ENCODE results near the gene EMCN. TPM values are rescaled to one million over a fixed set of nuclear protein-coding genes. Genes with fewer than 3 reads are reported as not detected.

Gene EMCN
- total and polyA plus RNA-seq, 4 experiments from 2014 or later: not detected

DNA sequence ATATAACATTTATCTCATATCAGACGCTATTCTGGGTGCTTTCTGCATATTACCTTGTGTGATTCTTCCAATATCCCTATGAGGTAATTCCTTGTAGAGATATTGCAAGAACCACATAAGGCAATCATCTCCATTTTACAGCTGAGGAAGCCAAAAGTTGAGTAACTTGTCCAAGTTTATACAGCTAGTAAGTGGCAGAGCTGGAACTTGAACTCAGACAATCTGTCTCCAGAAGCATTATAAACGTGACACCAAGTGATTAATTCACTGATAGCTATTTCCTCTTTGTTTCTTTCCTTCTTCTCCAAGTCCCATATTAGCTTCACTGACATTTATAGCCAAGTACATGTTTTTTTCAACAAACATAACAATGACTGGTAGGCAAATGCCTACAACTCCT lies 7.3 kb downstream of the EMCN start:
- no peaks in the 10 kb centered on the region for H3K9me3 Mint-ChIP-seq

DNA sequence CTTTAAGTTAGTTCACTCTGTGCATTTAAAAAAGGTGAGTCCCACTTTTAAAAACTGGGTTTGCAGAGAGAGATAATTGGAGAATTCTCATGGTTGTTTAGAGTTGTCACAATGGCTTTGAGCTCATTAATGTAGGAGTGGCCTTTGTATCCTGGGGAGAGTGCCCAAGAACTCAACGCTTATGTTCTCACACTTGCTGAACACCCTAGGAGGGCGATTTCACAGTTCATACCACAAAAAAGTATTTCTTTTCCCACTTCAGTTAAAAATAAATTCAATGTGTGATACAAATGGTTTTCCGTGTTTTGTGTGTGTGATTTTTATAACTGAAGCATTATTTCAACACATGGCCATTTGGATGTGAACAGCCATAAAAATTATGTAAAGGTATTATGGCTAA lies 8.4 kb downstream of the EMCN start:
- H3K9me3 ChIP-seq (ENCODE audit: control insufficient read depth in 1 of 2, low read length in 2 of 2): no peaks in the 10 kb centered on the region
- ChIA-PET CTCF (ENCODE audit: partially characterized antibody) (no interaction called here), POLR2A (ENCODE audit: partially characterized antibody) (no interaction called here)
- peaks cover 2 to 6% of the 10 kb centered on the region in 2 donors for H3K27me3 Mint-ChIP-seq
- H3K4me1 Mint-ChIP-seq: no peaks in the 10 kb centered on the region
- intact Hi-C loops (cut with micrococcal nuclease): no loop called here
- no peaks in the 10 kb centered on the region for H3K4me1 ChIP-seq (ENCODE audit: insufficient read depth, low read length)
- no peak overlapping the region for H3K27ac Mint-ChIP-seq
- no peaks in the 10 kb centered on the region for H3K9me3 Mint-ChIP-seq
- H3K27me3 ChIP-seq (ENCODE audit: insufficient read depth, low read length): no peaks in the 10 kb centered on the region
- no peaks in the 10 kb centered on the region for H3K36me3 ChIP-seq (ENCODE audit: insufficient read depth, low read length)
- no peak for DNase-seq
- no peak overlapping the region for H3K27ac ChIP-seq (ENCODE audit: low read depth, low read length)
- no peak overlapping the region for H3K4me3 Mint-ChIP-seq
- H3K36me3 Mint-ChIP-seq: no peaks in the 10 kb centered on the region
- no peak overlapping the region for H3K4me3 ChIP-seq (ENCODE audit: low read length in 2 of 2)

More for the DNA sequence above, 7.3 kb downstream of the EMCN start:
- Histone ChIP-seq H3K4me3 (ENCODE audit: low read length in 2 of 2) (no peak overlapping the region), H3K36me3 (ENCODE audit: insufficient read depth, low read length) (no peaks in the 10 kb centered on the region), H3K4me1 (ENCODE audit: insufficient read depth, low read length) (no peaks in the 10 kb centered on the region), H3K27ac (ENCODE audit: low read depth, low read length) (no peak overlapping the region), H3K9me3 (ENCODE audit: control insufficient read depth in 1 of 2, low read length in 2 of 2) (no peaks in the 10 kb centered on the region), H3K27me3 (ENCODE audit: insufficient read depth, low read length) (no peaks in the 10 kb centered on the region)
- Mint-ChIP-seq H3K4me3 (no peak overlapping the region), H3K36me3 (no peaks in the 10 kb centered on the region), H3K27me3 (peaks cover 3 to 6% of the 10 kb centered on the region in 2 donors), H3K4me1 (no peaks in the 10 kb centered on the region), H3K27ac (no peak overlapping the region)
- intact Hi-C loops (cut with micrococcal nuclease): no loop called here
- CTCF ChIA-PET (ENCODE audit: partially characterized antibody): no interaction called here
- POLR2A ChIA-PET (ENCODE audit: partially characterized antibody): no interaction called here
- no peak for DNase-seq

DNA sequence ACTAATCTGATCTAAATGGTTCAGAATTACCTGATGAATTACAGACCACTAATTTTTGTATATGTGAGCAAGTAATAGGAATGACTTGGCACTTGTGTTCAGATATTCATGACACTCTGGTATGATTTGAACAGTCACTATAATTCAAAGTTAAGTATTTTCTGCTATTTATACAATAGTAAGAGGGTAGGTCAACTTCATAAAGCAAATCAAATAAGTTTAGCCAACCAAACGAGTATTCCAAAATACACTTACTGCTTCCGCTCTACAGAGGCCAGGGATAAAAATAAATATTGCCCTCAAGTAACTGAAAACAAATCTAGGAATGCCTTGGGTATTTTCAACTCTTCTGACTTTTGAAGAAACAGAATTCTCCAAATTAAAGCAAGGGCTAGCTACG lies 9.1 kb downstream of the EMCN start:
- H3K9me3 ChIP-seq (ENCODE audit: control insufficient read depth in 1 of 2, low read length in 2 of 2): no peaks in the 10 kb centered on the region
- POLR2A ChIA-PET (ENCODE audit: partially characterized antibody): no interaction called here

DNA sequence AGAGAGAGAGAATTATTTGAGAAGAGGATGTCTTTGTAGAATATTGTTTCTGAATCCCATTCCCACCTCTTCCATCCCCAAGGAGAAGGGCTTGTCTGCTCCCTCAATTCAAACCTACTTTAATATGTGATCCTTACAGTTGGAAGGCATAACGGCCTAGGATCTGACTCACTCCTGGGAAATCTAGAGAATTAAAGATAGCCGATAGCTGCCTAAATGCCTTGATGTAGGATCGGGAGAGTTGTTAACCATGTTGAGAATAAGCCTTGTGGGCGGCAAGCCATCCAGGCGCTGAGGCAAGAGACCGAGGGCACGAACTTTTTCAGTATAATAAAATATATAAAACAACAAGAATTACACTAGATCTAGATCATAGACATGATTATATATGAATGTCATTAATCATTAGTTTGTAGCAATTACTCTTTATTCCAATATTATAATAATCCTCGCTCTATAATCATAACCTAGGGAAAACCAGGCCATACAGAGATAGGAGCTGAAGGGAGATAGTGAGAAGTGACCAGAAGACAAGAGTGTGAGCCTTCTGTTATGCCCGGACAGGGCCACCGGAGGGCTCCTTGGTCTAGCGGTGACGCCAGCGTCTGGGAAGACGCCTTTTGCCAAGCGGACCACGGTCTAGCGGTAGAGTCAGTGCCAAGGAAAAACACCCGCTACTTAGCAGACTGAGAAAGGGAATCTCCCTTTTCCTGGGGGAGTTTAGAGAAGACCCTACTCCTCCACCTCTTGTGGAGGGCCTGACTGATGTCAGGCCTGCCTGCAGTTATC lies 13.5 kb downstream of the EMCN start:
- Mint-ChIP-seq H3K36me3 (no peaks in the 10 kb centered on the region), H3K4me1 (no peaks in the 10 kb centered on the region), H3K27me3 (no peaks in the 10 kb centered on the region), H3K9me3 (no peaks in the 10 kb centered on the region), H3K27ac (no peak overlapping the region), H3K4me3 (no peak overlapping the region)
- Histone ChIP-seq H3K4me3 (ENCODE audit: low read length in 2 of 2) (no peak overlapping the region), H3K4me1 (ENCODE audit: insufficient read depth, low read length) (no peaks in the 10 kb centered on the region), H3K27me3 (ENCODE audit: insufficient read depth, low read length) (no peaks in the 10 kb centered on the region), H3K27ac (ENCODE audit: low read depth, low read length) (no peak overlapping the region), H3K36me3 (ENCODE audit: insufficient read depth, low read length) (no peaks in the 10 kb centered on the region), H3K9me3 (ENCODE audit: control insufficient read depth in 1 of 2, low read length in 2 of 2) (no peaks in the 10 kb centered on the region)
- DNase-seq: no peak
- ChIA-PET CTCF (ENCODE audit: partially characterized antibody) (no interaction called here), POLR2A (ENCODE audit: partially characterized antibody) (no interaction called here)
- intact Hi-C loops (cut with micrococcal nuclease): no loop called here

More for the DNA sequence above, 9.1 kb downstream of the EMCN start:
- no peaks in the 10 kb centered on the region for H3K4me1 ChIP-seq (ENCODE audit: insufficient read depth, low read length)
- Mint-ChIP-seq H3K27me3 (peaks cover 2% of the 10 kb centered on the region in 2 donors), H3K4me3 (no peak overlapping the region), H3K36me3 (no peaks in the 10 kb centered on the region), H3K27ac (no peak overlapping the region), H3K4me1 (no peaks in the 10 kb centered on the region), H3K9me3 (no peaks in the 10 kb centered on the region)
- H3K27ac ChIP-seq (ENCODE audit: low read depth, low read length): no peak overlapping the region
- DNase-seq: no peak
- CTCF ChIA-PET (ENCODE audit: partially characterized antibody): no interaction called here
- no peak overlapping the region for H3K4me3 ChIP-seq (ENCODE audit: low read length in 2 of 2)
- H3K27me3 ChIP-seq (ENCODE audit: insufficient read depth, low read length): no peaks in the 10 kb centered on the region
- no peaks in the 10 kb centered on the region for H3K36me3 ChIP-seq (ENCODE audit: insufficient read depth, low read length)
- intact Hi-C loops (cut with micrococcal nuclease): no loop called here

DNA sequence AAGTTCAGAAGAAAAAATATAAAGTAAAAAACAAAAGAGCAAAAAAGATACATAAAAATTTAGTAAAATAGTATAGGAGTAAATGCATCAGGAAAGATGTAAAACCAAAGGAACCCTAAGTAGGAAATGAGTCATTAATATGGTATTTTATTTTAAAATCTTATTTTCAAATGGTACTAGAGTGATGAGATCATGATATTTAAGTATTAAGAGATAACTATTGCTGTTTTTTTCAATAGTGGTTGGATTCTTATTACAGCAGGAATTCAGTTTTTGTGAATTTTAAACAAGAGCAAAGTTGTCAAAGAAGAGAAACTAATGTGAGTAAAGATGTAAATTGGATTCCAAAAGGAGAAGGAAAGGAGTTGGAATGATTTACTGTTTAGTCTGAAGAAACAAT lies 20.0 kb downstream of the EMCN start:
- Mint-ChIP-seq H3K4me3 (no peak overlapping the region), H3K36me3 (no peaks in the 10 kb centered on the region), H3K27ac (no peak overlapping the region), H3K27me3 (no peaks in the 10 kb centered on the region), H3K4me1 (no peaks in the 10 kb centered on the region), H3K9me3 (peaks cover 0 to 11% (median 2%) of the 10 kb centered on the region in 8 donors)
- H3K36me3 ChIP-seq (ENCODE audit: insufficient read depth, low read length): no peaks in the 10 kb centered on the region
- no peak for DNase-seq
- intact Hi-C loops (cut with micrococcal nuclease): no loop called here
- H3K27me3 ChIP-seq (ENCODE audit: insufficient read depth, low read length): no peaks in the 10 kb centered on the region
- no peak overlapping the region for H3K27ac ChIP-seq (ENCODE audit: low read depth, low read length)
- H3K9me3 ChIP-seq (ENCODE audit: control insufficient read depth in 1 of 2, low read length in 2 of 2): no peaks in the 10 kb centered on the region
- H3K4me3 ChIP-seq (ENCODE audit: low read length in 2 of 2): no peak overlapping the region
- CTCF ChIA-PET (ENCODE audit: partially characterized antibody): no interaction called here
- POLR2A ChIA-PET (ENCODE audit: partially characterized antibody): no interaction called here
- H3K4me1 ChIP-seq (ENCODE audit: insufficient read depth, low read length): no peaks in the 10 kb centered on the region

DNA sequence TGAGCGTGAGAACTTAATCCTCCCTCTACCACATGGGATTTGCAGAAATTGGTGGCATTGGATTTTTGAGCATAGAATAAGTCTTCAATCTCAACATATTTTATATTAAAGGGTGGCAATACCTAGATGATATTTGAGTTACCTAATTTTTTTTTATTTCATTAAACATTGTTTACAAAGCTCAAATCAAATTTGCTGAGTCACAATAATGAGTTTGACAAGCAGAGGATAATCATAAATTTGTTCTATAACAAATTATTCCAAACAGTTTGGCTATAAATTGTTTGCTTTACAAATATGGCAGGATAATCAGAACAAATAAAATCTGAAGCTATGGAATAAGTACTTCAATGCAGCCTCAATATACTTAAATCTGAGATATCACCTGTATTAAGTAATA lies 22.7 kb downstream of the EMCN start:
- Histone ChIP-seq H3K27me3 (ENCODE audit: insufficient read depth, low read length) (no peaks in the 10 kb centered on the region), H3K36me3 (ENCODE audit: insufficient read depth, low read length) (no peaks in the 10 kb centered on the region), H3K4me3 (ENCODE audit: low read length in 2 of 2) (no peak overlapping the region), H3K9me3 (ENCODE audit: control insufficient read depth in 1 of 2, low read length in 2 of 2) (no peaks in the 10 kb centered on the region), H3K4me1 (ENCODE audit: insufficient read depth, low read length) (no peaks in the 10 kb centered on the region), H3K27ac (ENCODE audit: low read depth, low read length) (no peak overlapping the region)
- Mint-ChIP-seq H3K27ac (no peak overlapping the region), H3K9me3 (peaks cover 3 to 25% (median 13%) of the 10 kb centered on the region in 8 donors), H3K4me3 (no peak overlapping the region), H3K36me3 (no peaks in the 10 kb centered on the region), H3K27me3 (no peaks in the 10 kb centered on the region), H3K4me1 (no peaks in the 10 kb centered on the region)
- CTCF ChIA-PET (ENCODE audit: partially characterized antibody): no interaction called here
- intact Hi-C loops (cut with micrococcal nuclease): no loop called here
- POLR2A ChIA-PET (ENCODE audit: partially characterized antibody): no interaction called here
- DNase-seq: no peak

DNA sequence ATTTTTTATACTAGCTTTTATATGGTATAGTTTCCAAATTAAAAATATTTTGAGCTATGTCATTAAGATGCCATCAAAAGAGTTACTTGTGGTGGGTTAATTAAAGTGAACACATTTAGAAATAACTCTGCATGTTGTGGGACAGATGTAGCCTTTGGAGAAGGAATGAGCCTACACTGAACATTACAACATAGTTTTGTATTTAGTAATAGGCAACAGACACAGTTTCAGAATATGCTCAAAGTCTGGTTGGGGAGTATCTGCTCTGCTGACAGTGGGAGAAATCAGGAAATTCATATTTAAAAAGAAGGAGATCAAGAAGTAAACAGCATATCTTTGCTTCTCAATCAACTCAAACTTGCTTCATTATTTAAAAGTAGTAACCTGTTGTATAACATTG lies 23.7 kb downstream of the EMCN start:
- H3K36me3 ChIP-seq (ENCODE audit: insufficient read depth, low read length): no peaks in the 10 kb centered on the region
- Mint-ChIP-seq H3K9me3 (peaks cover 3 to 25% (median 13%) of the 10 kb centered on the region in 8 donors), H3K4me3 (no peak overlapping the region), H3K4me1 (no peaks in the 10 kb centered on the region), H3K27ac (no peak overlapping the region), H3K27me3 (no peaks in the 10 kb centered on the region), H3K36me3 (no peaks in the 10 kb centered on the region)
- H3K4me3 ChIP-seq (ENCODE audit: low read length in 2 of 2): no peak overlapping the region
- no peak for DNase-seq
- no peaks in the 10 kb centered on the region for H3K27me3 ChIP-seq (ENCODE audit: insufficient read depth, low read length)
- H3K9me3 ChIP-seq (ENCODE audit: control insufficient read depth in 1 of 2, low read length in 2 of 2): no peaks in the 10 kb centered on the region
- ChIA-PET CTCF (ENCODE audit: partially characterized antibody) (no interaction called here), POLR2A (ENCODE audit: partially characterized antibody) (no interaction called here)
- no peak overlapping the region for H3K27ac ChIP-seq (ENCODE audit: low read depth, low read length)
- intact Hi-C loops (cut with micrococcal nuclease): no loop called here
- H3K4me1 ChIP-seq (ENCODE audit: insufficient read depth, low read length): no peaks in the 10 kb centered on the region

DNA sequence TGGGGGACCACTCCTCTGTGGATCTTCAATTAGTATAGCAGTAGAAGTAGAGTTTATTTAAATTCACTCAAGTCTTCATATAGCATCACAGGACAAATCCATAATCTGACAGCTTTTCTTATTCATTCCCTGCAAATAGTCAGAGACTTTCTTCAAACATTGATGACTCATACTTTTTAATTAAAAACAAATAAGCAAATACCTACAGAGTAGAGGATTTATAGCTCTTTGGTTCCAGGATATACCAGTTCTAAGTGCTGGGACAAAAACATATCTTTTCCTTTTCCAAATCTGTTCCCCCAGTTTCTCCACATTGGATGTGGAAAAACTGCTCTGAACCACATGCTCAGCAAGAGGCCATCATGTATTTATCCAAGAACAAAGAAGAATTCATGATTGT lies 24.1 kb downstream of the EMCN start:
- no peaks in the 10 kb centered on the region for H3K36me3 Mint-ChIP-seq
- no peaks in the 10 kb centered on the region for H3K27me3 Mint-ChIP-seq
- intact Hi-C loops (cut with micrococcal nuclease): no loop called here
- no peak overlapping the region for H3K4me3 Mint-ChIP-seq
- Histone ChIP-seq H3K4me1 (ENCODE audit: insufficient read depth, low read length) (no peaks in the 10 kb centered on the region), H3K4me3 (ENCODE audit: low read length in 2 of 2) (no peak overlapping the region), H3K27ac (ENCODE audit: low read depth, low read length) (no peak overlapping the region), H3K27me3 (ENCODE audit: insufficient read depth, low read length) (no peaks in the 10 kb centered on the region), H3K36me3 (ENCODE audit: insufficient read depth, low read length) (no peaks in the 10 kb centered on the region), H3K9me3 (ENCODE audit: control insufficient read depth in 1 of 2, low read length in 2 of 2) (no peaks in the 10 kb centered on the region)
- POLR2A ChIA-PET (ENCODE audit: partially characterized antibody): no interaction called here
- DNase-seq: no peak
- no peaks in the 10 kb centered on the region for H3K4me1 Mint-ChIP-seq
- CTCF ChIA-PET (ENCODE audit: partially characterized antibody): no interaction called here
- H3K9me3 Mint-ChIP-seq: peaks cover 3 to 25% (median 13%) of the 10 kb centered on the region in 8 donors
- no peak overlapping the region for H3K27ac Mint-ChIP-seq

Measured in CD4-positive, alpha-beta memory T cell (primary cell).